ENCODE measurements around the gene VOPP1.
A peak's percentile ranks its signal among the peaks of the same experiment; 100 is the strongest.

Gene VOPP1

DNA sequence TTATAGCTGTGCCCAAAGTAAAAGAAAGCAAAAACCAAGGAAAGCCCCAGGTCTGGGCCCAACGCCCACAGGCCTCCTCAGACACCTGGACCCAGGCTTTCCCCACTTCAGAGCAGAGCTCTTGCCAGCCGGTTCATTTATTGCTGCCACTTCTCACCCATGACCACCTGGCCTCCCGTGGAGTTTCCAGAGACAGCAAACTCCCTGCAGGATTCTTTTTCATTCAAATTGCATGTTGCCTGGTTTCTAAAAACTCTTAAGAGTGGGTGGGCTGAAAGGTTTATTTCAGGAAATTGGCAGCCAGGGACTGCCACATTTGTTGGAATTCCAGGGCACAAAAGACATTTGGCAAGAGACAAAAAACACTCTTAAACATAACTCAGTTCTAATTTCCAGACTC is 4.7 kb downstream of the VOPP1 start:
- peaks cover 57% of the 10 kb centered on the region; the same call in 1 of the 2 replicates for H4K20me1 ChIP-seq (ENCODE audit: low read depth, low read length)
- no peaks in the 10 kb centered on the region for H3K27me3 ChIP-seq (ENCODE audit: low read length)
- peaks cover 12% of the 10 kb centered on the region; the same call in 1 of the 2 replicates for H3F3A ChIP-seq (ENCODE audit: insufficient read depth)
- H3K9me3 ChIP-seq (ENCODE audit: insufficient read depth, low read length): no peaks in the 10 kb centered on the region
- no peak overlapping the region for H2AFZ ChIP-seq (ENCODE audit: low read depth, low read length, severe bottlenecking)
- H3K79me2 ChIP-seq (ENCODE audit: insufficient read depth, low read length): peaks cover 94% of the 10 kb centered on the region
- H3K4me3 ChIP-seq (ENCODE audit: insufficient read depth, low read length, poor library complexity, severe bottlenecking): no peak overlapping the region
- TF ChIP-seq CTCF (IDR thresholded peaks at IDR 0.05; ENCODE audit: insufficient read depth, low read length, poor library complexity, severe bottlenecking): no peak
- TF ChIP-seq EZH2phosphoT487 (conservative IDR thresholded peaks at IDR 0.05; ENCODE audit: low read length): no peak
- H3K4me2 ChIP-seq (ENCODE audit: low read depth, low read length, poor library complexity, severe bottlenecking): peak overlapping the region; percentile 20
- H3K36me3 ChIP-seq (ENCODE audit: low read length): no peaks in the 10 kb centered on the region
- H3K27ac ChIP-seq (ENCODE audit: low read depth, low read length): no peak overlapping the region
- no peaks in the 10 kb centered on the region for H3K9me2 ChIP-seq (replicated peaks; ENCODE audit: insufficient read depth, low read length)
- no peak overlapping the region for H3K9ac ChIP-seq (ENCODE audit: low read length)

GRCh38 chr7:55565681-55566080 is 6.6 kb downstream of the VOPP1 start:
- H3K36me3 ChIP-seq (ENCODE audit: low read length): no peaks in the 10 kb centered on the region
- H3K27me3 ChIP-seq (ENCODE audit: low read length): no peaks in the 10 kb centered on the region
- TF ChIP-seq EZH2phosphoT487 (conservative IDR thresholded peaks at IDR 0.05; ENCODE audit: low read length): no peak
- no peak for TF ChIP-seq CTCF (IDR thresholded peaks at IDR 0.05; ENCODE audit: insufficient read depth, low read length, poor library complexity, severe bottlenecking)
- no peak overlapping the region for H3K9ac ChIP-seq (ENCODE audit: low read length)
- H3K79me2 ChIP-seq (ENCODE audit: insufficient read depth, low read length): peaks cover 100% of the 10 kb centered on the region
- H3K9me2 ChIP-seq (replicated peaks; ENCODE audit: insufficient read depth, low read length): no peaks in the 10 kb centered on the region
- 0 out of 2 replicates have a peak, but pooled peaks cover 7% of the 10 kb centered on the region for H3F3A ChIP-seq (ENCODE audit: insufficient read depth)
- no peak overlapping the region for H3K4me3 ChIP-seq (ENCODE audit: insufficient read depth, low read length, poor library complexity, severe bottlenecking)
- H3K4me2 ChIP-seq (ENCODE audit: low read depth, low read length, poor library complexity, severe bottlenecking): no peak overlapping the region
- no peaks in the 10 kb centered on the region for H3K9me3 ChIP-seq (ENCODE audit: insufficient read depth, low read length)
- no peak overlapping the region for H3K27ac ChIP-seq (ENCODE audit: low read depth, low read length)
- no peak overlapping the region for H2AFZ ChIP-seq (ENCODE audit: low read depth, low read length, severe bottlenecking)
- peaks cover 60% of the 10 kb centered on the region; the same call in 1 of the 2 replicates for H4K20me1 ChIP-seq (ENCODE audit: low read depth, low read length)

DNA sequence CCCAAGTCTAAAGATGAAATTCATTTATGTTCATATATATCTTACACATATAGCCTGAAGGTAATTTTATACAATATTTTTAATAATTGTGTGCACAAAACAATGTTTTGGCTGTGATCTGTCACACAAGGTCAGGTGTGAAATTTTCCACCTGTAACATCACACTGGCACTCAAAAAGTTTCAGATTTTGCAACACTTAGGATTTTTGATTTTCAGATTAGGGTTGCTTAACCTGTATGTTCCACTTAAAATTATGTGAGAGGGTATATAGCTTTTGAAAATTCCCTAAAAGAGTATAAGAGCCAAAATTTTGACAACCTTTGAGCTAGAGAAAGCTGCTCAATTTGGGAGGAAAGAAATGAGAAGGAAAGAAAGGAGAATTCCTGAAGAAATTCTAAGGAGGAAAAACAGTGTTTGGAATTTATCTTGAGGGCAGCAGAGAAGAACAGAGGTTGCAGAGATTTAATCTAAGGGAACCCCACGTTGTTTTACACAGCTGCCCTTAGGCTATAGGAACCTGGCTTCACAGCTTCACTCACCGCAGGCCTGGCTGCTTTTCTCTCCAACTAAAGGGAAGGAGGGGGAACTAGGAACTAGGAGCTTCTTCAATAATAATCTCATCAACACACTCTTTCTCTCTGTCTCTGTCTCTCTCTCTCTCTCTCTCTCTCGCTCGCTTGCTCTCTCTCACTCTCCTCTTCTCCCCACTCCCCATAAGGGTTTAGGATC is 8.5 kb downstream of the VOPP1 start:
- H3K4me2 ChIP-seq (ENCODE audit: low read depth, low read length, poor library complexity, severe bottlenecking): no peak overlapping the region
- no peak for TF ChIP-seq EZH2phosphoT487 (conservative IDR thresholded peaks at IDR 0.05; ENCODE audit: low read length)
- no peak for TF ChIP-seq CTCF (IDR thresholded peaks at IDR 0.05; ENCODE audit: insufficient read depth, low read length, poor library complexity, severe bottlenecking)
- no peak overlapping the region for H3K27ac ChIP-seq (ENCODE audit: low read depth, low read length)

More for the DNA sequence above, 8.5 kb downstream of the VOPP1 start:
- Histone ChIP-seq H3F3A (ENCODE audit: insufficient read depth) (0 out of 2 replicates have a peak, but pooled peaks cover 2% of the 10 kb centered on the region), H3K36me3 (ENCODE audit: low read length) (no peaks in the 10 kb centered on the region), H3K4me3 (ENCODE audit: insufficient read depth, low read length, poor library complexity, severe bottlenecking) (no peak overlapping the region), H4K20me1 (ENCODE audit: low read depth, low read length) (peaks cover 60% of the 10 kb centered on the region; the same call in 1 of the 2 replicates), H3K9me3 (ENCODE audit: insufficient read depth, low read length) (no peaks in the 10 kb centered on the region), H3K9me2 (replicated peaks; ENCODE audit: insufficient read depth, low read length) (no peaks in the 10 kb centered on the region), H3K9ac (ENCODE audit: low read length) (no peak overlapping the region), H3K79me2 (ENCODE audit: insufficient read depth, low read length) (peaks cover 100% of the 10 kb centered on the region), H3K27me3 (ENCODE audit: low read length) (no peaks in the 10 kb centered on the region), H2AFZ (ENCODE audit: low read depth, low read length, severe bottlenecking) (no peak overlapping the region)
